ENCODE data around the gene IFTAP.

The IFTAP gene

GRCh38 chr11:36684840-36685801 lies 90.8 kb downstream of the IFTAP start:
- no peak for TF ChIP-seq CTCF (conservative IDR thresholded peaks at IDR 0.05; ENCODE audit: low read length)
- no peak for DNase-seq (ENCODE audit: low read depth)
- no peak overlapping the region for H3K4me3 ChIP-seq (ENCODE audit: low read length)

- DNase-seq (ENCODE audit: low read depth), result no peak
- TF ChIP-seq CTCF (conservative IDR thresholded peaks at IDR 0.05; ENCODE audit: low read length), result no peak
- no peak overlapping the region for H3K4me3 ChIP-seq (ENCODE audit: low read length)
Measured at GRCh38 chr11:36688132-36688531, 93.8 kb downstream of the IFTAP start.

- no peak for DNase-seq (ENCODE audit: low read depth)
- no peak overlapping the region for H3K4me3 ChIP-seq (ENCODE audit: low read length)
- TF ChIP-seq CTCF (conservative IDR thresholded peaks at IDR 0.05; ENCODE audit: low read length), result no peak
Measured at GRCh38 chr11:36688571-36689291, 94.4 kb downstream of the IFTAP start.

- TF ChIP-seq CTCF (conservative IDR thresholded peaks at IDR 0.05; ENCODE audit: low read length), result no peak
- H3K4me3 ChIP-seq (ENCODE audit: low read length), result no peak overlapping the region
- no peak for DNase-seq (ENCODE audit: low read depth)
Measured at GRCh38 chr11:36689442-36689841, 95.1 kb downstream of the IFTAP start.

GRCh38 chr11:36692704-36693103 lies 98.4 kb downstream of the IFTAP start:
- no peak for DNase-seq (ENCODE audit: low read depth)
- H3K4me3 ChIP-seq (ENCODE audit: low read length), result no peak overlapping the region
- TF ChIP-seq CTCF (conservative IDR thresholded peaks at IDR 0.05; ENCODE audit: low read length), result no peak

- H3K4me3 ChIP-seq (ENCODE audit: low read length), result no peak overlapping the region
- no peak for TF ChIP-seq CTCF (conservative IDR thresholded peaks at IDR 0.05; ENCODE audit: low read length)
Measured at GRCh38 chr11:36693139-36693843, 99.0 kb downstream of the IFTAP start.

More at GRCh38 chr11:36693139-36693843, 99.0 kb downstream of the IFTAP start:
- no peak for DNase-seq (ENCODE audit: low read depth)
